K562 (cell line): ENCODE data around the gene PNLIPRP2. TPM values are rescaled to one million over a fixed set of nuclear protein-coding genes. Genes with fewer than 3 reads are reported as not detected.

Experiments
- GTF2B ChIP-seq: IDR thresholded peaks from 2 replicates; pipeline ENCODE4 v1.6.1; 2011; ENCODE audit not compliant: insufficient read length; ENCODE audit errors: extremely low read depth
- THRB ChIP-seq: fragments of 450-650 bp; formaldehyde crosslinking; conservative IDR thresholded peaks from 2 replicates; pipeline ENCODE4 v1.4.0; 2022; ENCODE audit warnings: mild to moderate bottlenecking, missing genetic modification characterization
- ZFP36 ChIP-seq: fragments of 150-350 bp; IDR thresholded peaks from 2 replicates; pipeline ENCODE4 v1.6.1; 2018; ENCODE audit warnings: low read length, low read depth; ENCODE audit not compliant: partially characterized antibody
- ZNF134 ChIP-seq: fragments of 250-450 bp; sonication (Bioruptor Pico); conservative IDR thresholded peaks from 2 replicates; pipeline ENCODE4 v1.4.0; 2020
- ZSCAN29 ChIP-seq: fragments of 450-650 bp; IDR thresholded peaks from 2 replicates; pipeline ENCODE4 v1.6.1; 2017
- polyA plus RNA-seq, 8 experiments: library from polyadenylated mRNA; depleted of rRNA in 4 of 8; stranded (reverse) in 5 of 8; unstranded in 3 of 8; fragments of >200 nt; fragmentation: Nextera tagmentation in 2 of 8; fragmentation: Illumina TruSeq in 1 of 8; extraction: Ambion mirVana in 2 of 8; extraction: Trizol in 1 of 8; gene quantifications; 2 replicates each; pipeline versions ENCODE4 v1.2.1 to v1.2.3, GENCODE V29; 2011 to 2014; ENCODE audit warnings: inconsistent platforms in 1 of 8, missing spikeins in 1 of 8
- total RNA-seq, 7 experiments: library from RNA; depleted of rRNA in 6 of 7; stranded (reverse); fragments of >200 nt in 6 of 7; fragmentation: Illumina TruSeq in 2 of 7; extraction: Trizol in 2 of 7; gene quantifications; 2 replicates each; pipeline versions ENCODE4 v1.2.1 to v1.2.3, GENCODE V29; 2011 to 2021; ENCODE audit warnings: low replicate concordance in 1 of 7
- TF ChIP-seq, protein P1 (sequence below): fragments of 250-450 bp; sonication (Bioruptor Pico); IDR thresholded peaks from 2 replicates; pipeline ENCODE4 v1.4.0; 2020; ENCODE audit warnings: mild to moderate bottlenecking, moderate library complexity

Gene PNLIPRP2
- total and polyA plus RNA-seq, 9 of the 15 experiments (the other 6 are each of a cell fraction or from before 2014, with no cell fraction given), result 0.38 TPM; not detected in 8

GRCh38 chr10:116689744-116690143 lies 69.0 kb downstream of the PNLIPRP2 start (continued):
- TF ChIP-seq, protein P1, sequence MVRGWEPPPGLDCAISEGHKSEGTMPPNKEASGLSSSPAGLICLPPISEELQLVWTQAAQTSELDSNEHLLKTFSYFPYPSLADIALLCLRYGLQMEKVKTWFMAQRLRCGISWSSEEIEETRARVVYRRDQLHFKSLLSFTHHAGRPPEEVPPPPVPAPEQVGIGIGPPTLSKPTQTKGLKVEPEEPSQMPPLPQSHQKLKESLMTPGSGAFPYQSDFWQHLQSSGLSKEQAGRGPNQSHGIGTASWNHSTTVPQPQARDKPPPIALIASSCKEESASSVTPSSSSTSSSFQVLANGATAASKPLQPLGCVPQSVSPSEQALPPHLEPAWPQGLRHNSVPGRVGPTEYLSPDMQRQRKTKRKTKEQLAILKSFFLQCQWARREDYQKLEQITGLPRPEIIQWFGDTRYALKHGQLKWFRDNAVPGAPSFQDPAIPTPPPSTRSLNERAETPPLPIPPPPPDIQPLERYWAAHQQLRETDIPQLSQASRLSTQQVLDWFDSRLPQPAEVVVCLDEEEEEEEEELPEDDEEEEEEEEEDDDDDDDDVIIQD (CRISPR knock-in tag), result no peak
- no peak for TF ChIP-seq THRB (CRISPR knock-in tag)
- no peak for TF ChIP-seq ZSCAN29
- TF ChIP-seq GTF2B, result no peak
- peak; percentile 96 for TF ChIP-seq ZNF134 (CRISPR knock-in tag)
- no peak for TF ChIP-seq ZFP36
